C4-2B (cell line): ENCODE measurements around the gene PQBP1.
A peak's percentile ranks its signal among the peaks of the same experiment; 100 is the strongest.

Experiments used
- H3K27ac ChIP-seq: fragments of 450-650 bp; 2 replicates; pipeline ENCODE4 v1.5.1; 2017
- CTCF ChIP-seq: fragments of 450-650 bp; conservative IDR thresholded peaks from 2 replicates; pipeline ENCODE4 v1.5.1; 2017; ENCODE audit warnings: mild to moderate bottlenecking
- ZFX ChIP-seq: fragments of 450-650 bp; IDR thresholded peaks from 2 replicates; pipeline ENCODE4 v1.6.1; 2017

The PQBP1 gene

GRCh38 chrX:48911412-48912182 lies 13.9 kb downstream of the PQBP1 start, which contains the start of gene SLC35A2:
SLC35A2 (minus strand) TSS chrX:48911646; CDS start chrX:48911636, 10 bp downstream.
- no peak for TF ChIP-seq CTCF
- no peak for TF ChIP-seq ZFX
- H3K27ac ChIP-seq, result peak within 1 kb of the TSS; percentile 69

- no peak overlapping the region for H3K27ac ChIP-seq
- TF ChIP-seq ZFX (no peak), CTCF (no peak)
Observed at GRCh38 chrX:48913605-48914366, 16.1 kb downstream of the PQBP1 start.

- TF ChIP-seq ZFX (no peak), CTCF (no peak)
- no peak overlapping the region for H3K27ac ChIP-seq
Observed at GRCh38 chrX:48914593-48915493, 17.1 kb downstream of the PQBP1 start.

GRCh38 chrX:48917139-48918001 lies 19.6 kb downstream of the PQBP1 start:
- peak overlapping the region; percentile 96 for H3K27ac ChIP-seq
- TF ChIP-seq CTCF (peak; percentile 95), ZFX (no peak)

- TF ChIP-seq CTCF (no peak), ZFX (no peak)
- H3K27ac ChIP-seq, result peak overlapping the region; percentile 96
Observed at GRCh38 chrX:48918301-48918642, 20.5 kb downstream of the PQBP1 start.

GRCh38 chrX:48918643-48919340 lies 21.1 kb downstream of the PQBP1 start, which contains the start of gene PIM2:
PIM2 (minus strand) TSS chrX:48919024; CDS start chrX:48918834, 190 bp downstream.
- no peak for TF ChIP-seq CTCF
- H3K27ac ChIP-seq, result peak within 1 kb of the TSS; percentile 96
